HG03575 (cell line): ENCODE measurements around the gene TPM2.

ENCODE experiments used
- ATAC-seq: cut with Tn5 transposase; IDR thresholded peaks from one replicate; pipeline ENCODE4 v1.9.1; 2021; ENCODE audit not compliant: unreplicated experiment, insufficient number of reproducible peaks, low FRiP score; ENCODE audit errors: extremely low read depth

Gene TPM2

GRCh38 chr9:35700031-35700430 is 10.3 kb upstream of the TPM2 start:
- no peak for ATAC-seq

GRCh38 chr9:35698231-35698630 is 8.5 kb upstream of the TPM2 start:
- no peak for ATAC-seq

- ATAC-seq: no peak
Observed at GRCh38 chr9:35697486-35697885, 7.8 kb upstream of the TPM2 start.

GRCh38 chr9:35696520-35697215 is 6.9 kb upstream of the TPM2 start:
- no peak for ATAC-seq

GRCh38 chr9:35695943-35696401 is 6.2 kb upstream of the TPM2 start:
- ATAC-seq: no peak

GRCh38 chr9:35691757-35692301 is 2.1 kb upstream of the TPM2 start:
- no peak for ATAC-seq

- ATAC-seq: no peak
Observed at GRCh38 chr9:35691334-35691650, 1.6 kb upstream of the TPM2 start.

- no peak for ATAC-seq
Observed at GRCh38 chr9:35690614-35691333, 1.0 kb upstream of the TPM2 start.

- ATAC-seq: no peak
Observed at GRCh38 chr9:35690294-35690613, 529 bp upstream of the TPM2 start.

GRCh38 chr9:35688558-35689541 is 875 bp downstream of the TPM2 start:
- no peak for ATAC-seq

- ATAC-seq: no peak
Observed at GRCh38 chr9:35687972-35688557, 1.7 kb downstream of the TPM2 start.

GRCh38 chr9:35687306-35687705 is 2.4 kb downstream of the TPM2 start:
- ATAC-seq: no peak

- no peak for ATAC-seq
Observed at GRCh38 chr9:35686222-35687203, 3.2 kb downstream of the TPM2 start.

GRCh38 chr9:35685506-35685905 is 4.2 kb downstream of the TPM2 start:
- no peak for ATAC-seq

GRCh38 chr9:35684921-35685320 is 4.8 kb downstream of the TPM2 start:
- ATAC-seq: no peak

GRCh38 chr9:35683323-35683722 is 6.4 kb downstream of the TPM2 start:
- ATAC-seq: no peak

- ATAC-seq: no peak
Observed at GRCh38 chr9:35682520-35683315, 7.0 kb downstream of the TPM2 start.
